Cortex of kidney (tissue), 1 donor: ENCODE measurements around the gene STX2.
"Not testable (repeated sequence)": the region's sequence is repeated elsewhere in the genome, so short reads cannot be mapped to it uniquely, and the experiment has no call there.

ENCODE experiments used
- DNase-seq: peaks from one replicate; lab custom pipeline; 2025; lab: John Stamatoyannopoulos, UW

The STX2 gene

DNA sequence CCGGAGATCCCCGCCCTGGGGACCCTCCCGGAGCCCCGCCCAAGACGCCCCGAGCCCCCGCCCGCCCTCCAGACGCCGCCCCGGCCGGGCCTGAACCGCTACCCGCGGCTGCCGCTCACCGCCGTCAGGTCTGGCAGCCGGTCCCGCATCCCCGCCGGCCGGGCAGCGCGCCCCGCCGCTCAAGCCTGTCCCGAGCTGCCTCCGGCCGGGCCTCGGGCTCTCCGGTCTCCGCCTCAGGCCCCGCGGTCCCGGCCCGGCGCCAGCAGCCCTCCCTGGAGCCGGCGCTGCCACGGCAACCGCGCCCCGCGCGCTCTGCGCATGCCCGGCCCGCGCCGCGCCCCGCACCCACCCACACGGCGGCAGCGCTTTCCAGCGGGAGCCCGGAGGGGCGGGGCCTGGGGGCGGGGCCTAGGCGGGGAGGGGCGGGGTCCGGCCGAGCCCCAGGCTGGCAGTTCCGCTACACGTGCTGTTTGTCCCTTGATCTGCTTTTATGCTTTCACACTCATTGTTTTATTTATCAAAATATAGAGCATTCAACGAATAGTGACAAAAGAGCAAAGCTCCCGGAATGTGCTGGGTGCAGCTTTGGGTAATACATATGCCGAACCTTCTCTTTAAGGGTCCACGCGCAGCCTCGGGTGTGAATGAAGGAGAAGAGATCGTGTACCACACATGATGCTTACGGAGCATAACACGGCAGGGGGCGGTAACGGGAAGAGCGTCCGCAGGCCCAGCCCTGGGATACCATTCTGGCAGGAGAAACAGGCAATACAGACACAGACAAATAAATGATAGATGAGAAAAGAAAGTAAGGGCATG is at the start of gene STX2:
TSS of gene STX2 (minus strand) at position 300 of the 819 bp plus-strand sequence. CDS start at position 149, 151 bp downstream.
- DNase-seq: peak; percentile 19

- DNase-seq: not testable (repeated sequence)
Measured at GRCh38 chr12:130887190-130887589, 48.1 kb upstream of the STX2 start.

GRCh38 chr12:130881548-130881947 is 42.5 kb upstream of the STX2 start:
- DNase-seq: no peak

DNA sequence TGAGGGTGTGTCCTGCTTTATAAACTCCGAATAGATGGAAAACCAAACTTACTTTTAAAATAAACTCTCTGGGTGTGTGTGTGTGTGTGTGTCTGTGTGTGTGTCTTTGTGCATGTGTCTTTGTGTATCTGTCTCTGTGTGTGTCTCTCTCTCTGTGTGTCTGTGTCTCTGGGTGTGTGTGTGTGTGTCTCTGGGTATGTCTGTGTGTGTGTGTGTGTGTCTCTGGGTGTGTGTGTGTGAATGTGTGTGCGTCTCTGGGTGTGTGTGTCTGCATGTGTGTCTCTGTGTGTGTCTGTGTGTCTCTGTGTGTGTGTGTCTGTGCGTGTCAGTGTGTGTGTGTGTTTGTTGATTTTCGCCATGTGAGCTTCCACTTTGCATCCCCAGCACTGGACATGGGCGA is 42.0 kb upstream of the STX2 start:
- no peak for DNase-seq

GRCh38 chr12:130880411-130880885 is 41.4 kb upstream of the STX2 start:
- DNase-seq: no peak

- DNase-seq: no peak
Measured at GRCh38 chr12:130879781-130880389, 40.8 kb upstream of the STX2 start.

- DNase-seq: no peak
Measured at GRCh38 chr12:130879212-130879686, 40.2 kb upstream of the STX2 start.

- DNase-seq: no peak
Measured at GRCh38 chr12:130878193-130879185, 39.4 kb upstream of the STX2 start.

GRCh38 chr12:130877333-130877732 is 38.3 kb upstream of the STX2 start:
- no peak for DNase-seq

DNA sequence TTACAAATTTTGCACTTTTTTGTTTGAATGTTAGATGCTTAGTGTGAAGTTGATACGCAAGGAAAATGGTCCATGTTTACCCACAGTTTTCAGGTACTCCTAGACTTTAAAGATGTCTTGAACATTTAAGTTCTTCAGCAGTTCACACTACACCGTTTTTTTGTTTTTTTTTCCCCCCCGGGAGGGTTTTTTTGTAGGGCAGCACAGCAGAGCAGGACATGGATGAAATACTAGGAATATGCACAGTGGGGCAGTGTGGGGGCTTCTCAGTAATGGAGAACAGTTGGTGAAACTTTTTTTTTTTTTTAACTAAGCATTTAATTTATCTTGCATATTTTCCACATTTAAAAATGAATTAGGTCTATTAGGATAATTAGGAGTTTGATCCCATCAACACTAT is 37.7 kb upstream of the STX2 start:
- DNase-seq: no peak

- no peak for DNase-seq
Measured at GRCh38 chr12:130876297-130876696, 37.2 kb upstream of the STX2 start.

- DNase-seq: not testable (repeated sequence)
Measured at GRCh38 chr12:130875708-130876107, 36.7 kb upstream of the STX2 start.

- no peak for DNase-seq
Measured at GRCh38 chr12:130875193-130875592, 36.1 kb upstream of the STX2 start.

- DNase-seq: no peak
Measured at GRCh38 chr12:130874696-130875095, 35.6 kb upstream of the STX2 start.

GRCh38 chr12:130873825-130874224 is 34.8 kb upstream of the STX2 start:
- no peak for DNase-seq

DNA sequence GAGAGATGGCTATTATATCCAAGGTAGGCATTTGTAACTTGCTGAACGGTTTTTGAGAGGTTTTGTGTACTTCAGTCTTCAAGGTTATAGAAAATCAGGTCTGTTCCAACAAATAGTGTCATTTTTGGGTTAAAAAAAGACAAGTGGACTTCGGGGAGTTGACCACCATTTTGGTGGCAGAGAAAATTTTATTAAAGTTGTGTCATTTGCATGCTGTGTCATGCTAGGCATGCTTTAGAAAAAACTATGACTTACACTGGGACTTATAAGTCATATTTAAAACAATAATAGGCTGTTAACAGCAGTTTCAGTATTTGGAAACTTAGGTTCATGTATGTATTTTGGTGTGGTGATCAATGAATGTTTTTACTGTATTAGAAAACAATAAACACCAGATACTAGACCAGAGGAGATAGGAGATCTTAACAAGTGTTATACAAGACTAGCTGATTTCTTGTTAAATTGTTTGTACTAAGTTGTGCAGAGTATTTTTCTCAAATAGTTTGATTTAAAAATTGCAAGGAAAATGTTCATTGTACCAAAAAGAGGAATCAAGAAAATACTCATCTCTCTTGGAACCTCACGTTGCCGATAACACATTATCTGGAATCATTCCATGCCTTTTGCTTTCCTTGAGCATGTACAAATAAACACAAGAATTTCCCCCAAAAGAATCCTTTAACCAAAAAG is 34.2 kb upstream of the STX2 start:
- DNase-seq: no peak

- DNase-seq: no peak
Measured at GRCh38 chr12:130872179-130873096, 33.4 kb upstream of the STX2 start.

DNA sequence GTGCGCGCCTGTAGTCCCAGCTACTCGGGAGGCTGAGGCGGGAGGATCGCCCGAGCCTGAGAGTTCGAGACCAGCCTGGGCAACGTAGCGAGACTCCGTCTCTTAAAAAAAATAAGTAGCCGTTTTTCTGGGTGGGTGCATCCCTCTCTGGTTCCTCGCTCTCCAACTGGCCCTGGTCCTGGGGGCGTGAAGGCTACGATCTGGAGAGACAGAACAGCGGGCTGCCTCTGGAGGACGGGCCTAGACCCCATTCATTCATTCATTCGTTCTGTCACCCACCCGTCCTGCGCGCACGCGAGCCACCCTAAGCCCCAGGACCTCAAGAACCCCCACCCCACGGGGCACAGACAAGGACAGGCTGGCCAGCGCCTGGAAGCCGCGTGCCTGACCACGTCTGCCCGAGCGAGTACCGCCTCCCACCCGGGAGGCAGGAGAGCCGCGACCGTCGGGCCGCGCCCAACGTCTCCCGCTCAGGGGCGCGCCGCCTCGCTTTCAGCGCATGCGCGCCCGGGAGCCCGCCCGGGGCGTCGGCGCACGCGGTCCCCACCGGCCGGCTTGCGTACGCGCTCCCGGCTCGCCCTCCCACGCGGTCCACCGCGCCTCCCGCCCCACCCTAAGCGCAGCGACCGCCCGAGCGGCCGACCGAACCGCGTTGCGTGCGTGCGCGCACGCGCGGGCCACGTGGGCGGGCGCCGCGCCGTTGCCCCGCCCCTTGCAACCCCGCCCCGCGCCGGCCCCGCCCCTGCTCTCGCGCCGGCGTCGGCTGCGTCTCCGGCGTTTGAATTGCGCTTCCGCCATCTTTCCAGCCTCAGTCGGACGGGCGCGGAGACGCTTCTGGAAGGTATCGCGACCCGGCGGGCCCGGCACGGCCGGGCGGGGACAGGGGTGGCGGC is 32.5 kb upstream of the STX2 start, which contains the start of gene RAN:
TSS of gene RAN (plus strand) at position 781 of the 893 bp plus-strand sequence. CDS start 528 bp downstream, outside the sequence.
- DNase-seq: peak; percentile 26
